Activated T-helper 1 cell treated with Interleukin-2 at 50 U/mL for 16 hours (primary cell): ENCODE data around the gene MAPK11.

Experiments
- DNase-seq: peaks from one replicate; pipeline ENCODE4 v3.0.0-alpha.2; 2020; ENCODE audit warnings: low read depth

The MAPK11 gene

DNA sequence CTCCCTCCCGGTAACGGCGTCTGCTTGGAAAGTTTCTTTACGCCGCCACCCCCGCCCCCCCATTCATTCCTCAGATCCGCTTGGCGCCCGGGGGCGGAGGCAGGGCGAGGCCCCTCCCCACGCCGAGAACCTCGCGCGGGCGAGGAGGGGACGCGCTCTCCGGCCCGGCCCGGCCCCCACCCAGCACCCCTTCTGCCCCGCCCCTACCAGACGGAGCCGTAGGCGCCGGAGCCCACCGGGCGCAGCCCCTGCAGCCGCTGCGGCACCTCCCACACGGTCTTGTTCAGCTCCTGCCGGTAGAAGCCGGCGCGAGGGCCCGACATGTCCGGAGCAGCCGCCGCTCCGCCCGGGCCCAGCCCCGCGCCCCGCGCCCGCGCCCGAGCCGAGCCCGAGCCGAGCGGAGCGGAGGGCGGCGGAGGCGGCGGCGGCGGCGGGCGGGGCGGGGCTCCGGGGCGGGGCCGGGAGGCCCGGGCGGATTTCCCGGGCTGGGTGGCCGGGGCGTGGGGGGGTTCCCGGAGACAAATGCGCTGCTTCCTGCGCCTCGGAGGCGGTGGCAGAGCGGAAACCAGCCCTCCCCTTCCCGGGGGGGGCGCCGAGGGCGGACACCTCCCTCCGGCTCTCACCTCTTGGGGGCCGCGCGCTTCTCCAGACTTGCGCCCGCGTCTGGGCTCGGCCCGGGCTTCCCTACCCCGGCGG, at the start of gene MAPK11:
Gene MAPK11 (minus strand): TSS at position 411 of the 696 bp plus-strand sequence. CDS start 88 bp downstream, at position 323.
- peak; percentile 67 for DNase-seq

DNA sequence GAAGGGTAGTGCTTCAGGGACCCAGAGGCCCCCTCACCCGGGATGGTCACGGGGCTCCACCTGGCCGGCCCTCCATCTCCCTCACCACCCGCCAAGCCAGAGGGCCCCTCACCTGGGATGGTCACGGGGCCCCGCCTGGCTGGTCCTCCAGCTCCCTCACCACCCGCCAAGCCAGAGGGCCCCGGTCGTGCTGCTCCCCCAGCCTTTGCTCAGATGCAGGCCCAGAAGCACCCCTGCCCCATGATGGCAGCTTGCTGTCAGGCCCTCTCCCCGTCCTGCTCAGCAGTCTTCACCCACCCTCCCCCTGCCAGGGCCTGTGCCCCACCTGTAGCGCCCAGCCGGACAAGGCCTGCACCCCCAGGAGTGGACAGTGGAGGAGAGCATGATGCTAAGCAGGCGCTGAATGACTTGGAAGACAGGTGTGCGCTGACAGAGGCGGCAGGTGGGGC, 49.3 kb upstream of the MAPK11 start:
- DNase-seq: no peak

DNA sequence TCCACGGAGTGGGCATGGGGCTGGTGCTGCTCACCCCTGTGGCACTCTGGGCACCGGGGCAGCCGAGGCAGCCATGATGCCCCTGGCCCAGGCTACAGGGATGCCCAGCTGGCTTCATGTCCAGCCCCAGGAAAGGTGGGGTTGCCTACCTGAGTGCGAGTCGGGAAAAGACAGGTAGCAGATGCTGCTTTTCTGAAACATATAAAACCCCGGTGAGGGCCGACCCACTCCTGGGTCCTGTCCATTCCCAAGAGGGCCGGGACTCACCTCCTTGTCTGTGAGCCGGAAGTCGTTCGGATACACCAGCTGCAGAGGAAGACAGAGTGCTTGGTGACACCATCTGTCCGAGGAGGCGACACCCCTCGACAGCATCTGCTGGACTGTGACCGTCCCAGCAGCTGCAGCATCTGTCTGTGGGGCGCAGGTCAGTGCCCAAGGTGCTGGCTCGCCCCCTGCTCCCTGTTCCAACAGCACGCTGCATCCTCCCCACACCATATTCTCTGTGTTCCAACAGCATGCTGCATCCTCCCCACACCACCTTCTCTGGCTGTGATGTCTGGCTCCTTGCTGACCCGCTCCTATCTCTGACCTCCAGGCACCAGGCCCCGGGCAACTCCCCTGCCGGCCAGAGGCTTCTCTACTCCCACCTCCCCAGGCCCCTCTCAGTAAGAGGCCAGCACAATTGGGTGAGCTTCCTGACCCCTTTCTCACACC, 48.7 kb upstream of the MAPK11 start:
- DNase-seq: no peak

DNA sequence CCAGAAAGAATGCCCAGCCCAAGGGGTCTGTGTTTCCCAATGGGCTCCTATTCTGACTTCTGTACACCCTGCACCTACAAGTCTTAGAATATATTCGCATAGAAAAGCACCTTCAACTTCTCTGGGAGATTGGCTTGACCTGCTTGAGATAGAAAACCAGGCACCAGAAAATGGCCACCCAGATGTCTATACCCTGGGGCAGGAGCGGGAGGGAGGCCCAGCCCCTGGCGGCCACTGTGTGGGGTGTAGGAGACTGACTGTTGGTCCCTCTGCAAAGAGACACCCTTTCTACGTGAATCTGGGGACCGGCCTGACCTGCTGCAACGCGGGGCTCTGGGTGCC, 48.1 kb upstream of the MAPK11 start:
- DNase-seq: no peak

DNA sequence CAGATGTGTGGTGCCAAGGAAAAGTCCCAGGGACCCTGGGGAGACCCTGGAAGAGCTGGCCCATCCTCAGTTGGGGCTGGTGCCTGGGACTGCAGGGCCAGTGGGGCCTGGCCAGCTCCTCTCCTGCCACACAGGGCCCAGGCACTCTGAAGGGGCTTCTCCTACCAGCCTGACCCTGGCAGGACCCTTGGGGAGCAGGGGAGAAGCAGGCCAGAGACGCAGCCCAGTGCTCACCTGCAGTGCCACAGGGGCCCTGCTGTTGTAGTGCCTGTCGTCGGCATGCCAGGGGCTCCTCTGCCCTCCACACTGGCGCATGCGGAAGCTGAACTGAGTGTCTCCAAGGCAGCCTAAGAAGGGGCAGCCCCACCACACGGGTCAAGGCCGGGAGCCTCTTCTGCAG, 47.5 kb upstream of the MAPK11 start:
- no peak for DNase-seq

DNA sequence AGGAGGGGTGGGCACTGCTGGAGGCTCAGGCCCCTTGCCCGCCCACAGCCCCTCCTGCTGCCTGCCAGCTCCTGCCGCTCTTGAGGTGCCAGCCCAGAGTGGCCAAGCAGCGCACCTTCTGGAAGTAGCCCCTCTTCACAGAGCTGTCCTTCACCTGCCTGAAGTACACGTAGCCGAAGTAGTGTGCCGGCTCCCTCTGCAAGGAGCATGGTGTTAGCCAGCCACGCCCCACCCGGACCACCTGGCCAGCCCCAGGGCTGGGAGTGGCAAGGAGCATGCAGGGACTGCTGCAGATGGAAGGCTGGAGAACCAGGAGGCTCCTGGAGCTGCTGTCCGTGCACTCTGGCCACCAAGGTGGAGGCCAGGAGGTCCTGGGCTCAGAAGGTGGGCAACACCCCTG, 47.0 kb upstream of the MAPK11 start:
- no peak for DNase-seq

DNA sequence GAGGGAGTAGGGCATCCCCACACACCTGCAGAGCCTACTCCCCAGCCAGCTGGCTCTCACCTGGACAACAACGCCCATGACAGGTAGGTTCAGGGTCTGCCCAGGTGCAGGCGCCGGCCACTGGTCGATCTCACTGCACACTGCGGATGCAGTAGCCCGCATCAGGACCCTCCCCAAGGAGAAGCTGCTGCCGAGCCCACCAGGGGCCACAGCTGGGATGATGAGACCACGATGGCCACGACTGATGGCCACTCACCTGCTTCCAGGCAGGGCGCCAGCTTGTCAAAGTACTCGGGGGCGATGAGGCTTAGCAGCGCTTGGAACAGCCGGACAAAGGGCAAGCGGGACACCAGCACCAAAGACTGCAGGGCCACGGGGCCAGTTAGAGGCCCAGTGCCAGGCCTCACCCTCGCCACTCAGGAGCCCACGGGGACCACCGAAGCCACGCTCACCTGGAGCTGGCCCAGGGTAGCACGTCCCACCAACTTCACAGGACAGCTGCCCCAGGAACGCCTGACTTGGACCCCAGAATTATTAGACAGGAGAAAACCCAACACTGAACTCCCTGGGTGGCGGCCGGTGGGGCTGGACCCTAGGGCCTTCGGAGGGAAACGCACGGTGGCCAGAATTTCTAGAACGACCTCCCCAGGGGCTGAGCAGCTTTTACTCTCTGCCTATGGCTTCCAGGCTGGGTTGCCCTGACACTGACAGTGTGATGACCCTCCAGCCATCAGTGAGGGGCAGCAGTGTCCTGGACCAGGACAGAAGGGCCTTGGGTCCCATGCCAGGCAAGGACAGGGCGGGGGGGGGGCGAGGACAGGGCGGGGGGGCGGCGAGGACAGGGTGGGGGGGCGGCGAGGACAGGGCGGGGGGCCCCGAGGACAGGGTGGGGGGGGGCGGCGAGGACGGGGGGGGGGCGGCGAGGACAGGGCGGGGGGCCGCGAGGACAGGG, 46.2 kb upstream of the MAPK11 start:
- DNase-seq: no peak

DNA sequence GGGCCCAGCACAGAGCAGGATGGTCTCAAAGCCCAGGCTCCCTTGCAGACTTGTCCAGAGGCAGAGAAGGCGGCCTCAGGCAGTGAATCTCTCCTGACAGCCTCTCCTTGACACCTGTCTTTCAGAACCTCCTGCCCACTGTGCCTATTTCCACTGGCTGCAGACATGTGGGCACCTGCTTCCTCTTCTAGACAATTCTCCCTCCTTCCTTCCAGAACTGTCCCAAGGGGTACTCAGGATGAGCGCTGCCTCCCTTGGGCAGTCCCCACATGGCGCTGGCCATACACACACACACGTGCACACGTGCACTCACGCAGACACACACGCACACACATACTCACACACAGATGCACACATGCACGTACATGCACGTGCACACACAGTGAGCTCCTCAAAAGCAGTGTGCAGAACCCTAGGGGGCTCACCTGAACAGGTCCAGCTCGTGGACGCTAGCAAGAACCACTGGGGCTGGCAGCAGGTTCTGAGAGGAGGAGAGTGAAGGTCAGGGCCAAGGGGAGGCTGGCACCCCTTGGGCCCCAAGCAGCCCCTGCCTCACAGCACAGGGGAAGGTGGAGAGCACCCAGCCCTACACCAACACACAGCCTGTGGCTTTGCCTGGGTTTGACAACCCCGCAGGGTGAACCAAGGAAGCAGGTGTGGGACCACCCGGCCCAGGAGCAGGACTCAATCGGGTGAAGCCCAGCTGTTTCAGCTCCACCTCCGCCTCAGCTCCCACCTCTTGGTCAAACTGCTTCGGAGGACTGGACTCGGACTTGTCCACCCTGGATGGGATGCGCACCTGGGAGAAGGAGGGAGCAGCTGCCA, 45.3 kb upstream of the MAPK11 start:
- no peak for DNase-seq

DNA sequence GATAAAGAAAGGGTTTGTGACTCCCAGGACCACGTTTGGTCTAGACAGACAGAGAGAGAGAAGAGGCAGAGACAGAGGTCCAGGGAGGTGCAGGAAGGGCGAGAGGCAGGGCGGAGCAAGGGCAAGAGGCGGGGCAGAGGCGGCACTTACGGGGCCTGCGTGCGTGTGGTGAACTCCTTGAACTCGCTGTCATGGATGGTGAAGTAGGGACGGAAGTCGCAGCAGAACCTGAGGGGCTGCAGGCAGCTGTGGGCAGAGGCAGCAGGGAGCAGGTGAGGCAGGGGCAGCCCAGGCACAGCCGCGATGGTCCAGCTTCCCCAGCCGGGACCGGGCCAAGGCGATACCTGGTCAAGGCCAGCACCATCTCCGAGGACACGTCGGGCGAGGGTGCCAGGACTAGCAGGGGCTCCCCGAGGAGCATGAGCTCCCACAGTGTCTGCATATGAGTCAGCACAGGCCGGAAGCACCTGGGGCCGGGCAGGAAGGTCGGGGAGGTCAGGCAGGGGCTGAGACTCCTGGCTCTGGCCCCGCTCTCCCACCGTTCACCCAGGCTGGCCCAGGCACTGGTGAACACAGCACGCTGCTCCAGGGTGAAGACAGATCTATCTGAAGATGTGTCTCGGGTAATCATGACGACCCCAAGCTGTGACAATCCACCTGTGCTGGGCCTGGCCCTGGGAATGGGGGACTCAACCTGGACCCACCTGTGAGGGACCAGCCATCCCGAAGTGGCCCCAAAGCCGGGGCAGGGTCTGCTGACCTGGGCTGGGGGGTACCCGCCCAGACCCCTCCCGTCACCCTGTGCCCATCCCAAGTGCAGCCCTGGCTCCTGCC, 44.5 kb upstream of the MAPK11 start:
- peak; percentile 57 for DNase-seq

DNA sequence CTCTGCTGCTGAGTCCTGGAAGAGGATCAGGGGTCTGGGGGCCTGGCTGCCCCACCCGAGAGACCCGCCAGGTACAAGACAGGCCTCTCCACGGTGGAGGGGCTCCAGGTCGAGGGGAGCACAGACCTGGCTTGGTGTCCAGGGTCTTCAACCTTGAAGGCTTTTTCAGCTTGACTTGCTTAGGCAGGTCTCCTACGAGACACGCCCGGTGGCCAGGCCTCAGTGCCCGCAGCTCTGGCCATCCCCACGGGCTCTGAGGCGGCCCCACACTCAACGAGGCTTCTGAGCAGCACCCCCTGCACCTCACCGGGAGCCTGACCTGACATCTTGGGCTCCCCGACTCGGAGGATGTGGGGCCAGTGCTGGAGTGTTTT, 43.9 kb upstream of the MAPK11 start:
- DNase-seq: no peak

DNA sequence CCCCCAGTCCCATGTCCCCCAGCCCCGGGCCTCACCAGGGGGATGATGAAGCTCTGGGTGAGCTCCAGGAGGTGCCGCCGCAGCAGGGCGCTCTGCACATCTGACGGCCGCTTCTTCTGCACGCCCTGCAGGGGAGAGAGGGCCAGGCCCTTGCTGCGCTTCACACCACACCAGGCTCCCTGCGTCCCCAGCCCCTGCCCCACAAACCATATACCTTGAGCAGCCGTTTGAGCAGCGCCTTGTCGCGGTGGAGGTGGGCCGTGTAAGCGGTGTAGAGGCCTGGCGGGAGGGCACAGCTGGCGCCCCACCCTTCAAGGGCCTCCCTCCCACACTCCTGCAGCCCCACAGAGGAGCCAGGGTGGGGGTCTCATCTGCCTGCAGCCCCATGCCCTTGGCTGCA, 43.4 kb upstream of the MAPK11 start:
- DNase-seq: no peak

DNA sequence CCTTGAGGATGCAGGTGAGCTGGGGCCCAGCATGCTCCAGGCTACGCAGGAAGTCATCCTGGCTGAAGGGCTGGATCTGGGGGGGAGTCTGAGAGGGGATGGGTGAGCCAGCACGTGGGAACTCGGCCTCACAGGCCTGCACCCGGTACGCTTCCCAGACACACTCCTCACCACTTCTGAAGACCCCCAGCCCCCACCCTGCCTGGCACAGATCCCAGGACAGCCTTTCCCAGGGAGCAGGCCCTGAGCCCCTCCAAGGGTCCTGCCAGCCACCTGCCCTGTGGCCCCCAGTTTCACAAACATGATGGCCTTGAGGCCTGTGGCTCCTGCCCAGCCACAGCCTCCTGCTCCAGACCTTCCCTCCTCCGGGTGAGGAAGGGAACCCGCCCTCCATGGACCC, 42.8 kb upstream of the MAPK11 start:
- DNase-seq: no peak

DNA sequence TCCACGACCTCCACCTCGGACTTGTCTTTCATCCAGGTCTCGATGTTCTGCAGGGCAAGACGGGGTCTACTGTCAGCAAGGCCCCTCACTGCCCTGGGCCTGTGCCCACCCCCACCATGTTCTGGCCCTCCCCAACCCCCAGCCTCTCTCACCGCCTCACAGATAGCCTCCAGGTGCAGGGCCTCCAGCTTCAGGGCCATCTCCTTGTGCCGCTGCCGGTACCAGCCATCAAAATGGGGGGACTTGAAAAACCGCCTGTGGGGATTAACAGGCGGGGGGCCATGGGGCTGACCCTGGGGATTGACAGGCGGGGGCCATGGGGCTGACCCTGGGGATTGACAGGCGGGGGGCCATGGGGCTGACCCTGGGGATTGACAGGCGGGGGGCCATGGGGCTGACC, 42.2 kb upstream of the MAPK11 start:
- DNase-seq: no peak

DNA sequence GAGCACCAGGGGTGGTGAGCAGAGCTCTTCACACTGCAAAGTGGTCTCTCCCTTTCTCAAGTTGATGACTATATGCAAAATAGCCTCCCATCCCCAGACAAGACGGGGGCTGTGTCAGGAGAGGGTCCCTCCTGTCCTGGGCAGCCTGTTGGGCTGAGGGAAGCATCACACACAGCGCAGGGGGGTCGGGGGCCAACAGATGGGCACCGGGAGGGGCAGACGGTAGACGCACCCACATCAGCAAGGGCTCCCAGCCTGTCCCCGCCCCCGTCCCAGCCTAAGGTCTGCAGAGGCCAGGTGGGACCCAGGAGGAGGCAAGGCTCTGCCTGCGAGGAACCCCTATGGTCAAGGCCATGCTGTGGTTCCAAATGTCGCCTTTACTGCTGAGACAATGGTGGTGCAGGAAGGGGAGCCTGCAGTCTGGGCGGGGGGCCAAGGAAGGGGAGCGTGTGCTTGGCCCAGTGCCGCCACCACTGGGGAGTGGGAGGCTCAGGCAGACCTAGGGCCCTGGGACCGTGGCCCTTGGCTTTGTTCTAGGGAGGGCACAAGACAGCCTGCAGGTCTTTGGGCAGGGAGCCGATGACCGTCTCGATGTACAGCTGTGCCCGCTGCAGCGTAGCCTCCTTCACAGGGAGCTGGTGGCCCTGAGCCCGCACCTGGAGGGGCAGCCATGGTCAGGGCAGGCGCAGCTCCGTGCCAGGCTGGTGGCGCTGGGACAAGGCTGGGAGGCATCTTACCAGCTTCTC, 41.6 kb upstream of the MAPK11 start:
- DNase-seq: no peak

DNA sequence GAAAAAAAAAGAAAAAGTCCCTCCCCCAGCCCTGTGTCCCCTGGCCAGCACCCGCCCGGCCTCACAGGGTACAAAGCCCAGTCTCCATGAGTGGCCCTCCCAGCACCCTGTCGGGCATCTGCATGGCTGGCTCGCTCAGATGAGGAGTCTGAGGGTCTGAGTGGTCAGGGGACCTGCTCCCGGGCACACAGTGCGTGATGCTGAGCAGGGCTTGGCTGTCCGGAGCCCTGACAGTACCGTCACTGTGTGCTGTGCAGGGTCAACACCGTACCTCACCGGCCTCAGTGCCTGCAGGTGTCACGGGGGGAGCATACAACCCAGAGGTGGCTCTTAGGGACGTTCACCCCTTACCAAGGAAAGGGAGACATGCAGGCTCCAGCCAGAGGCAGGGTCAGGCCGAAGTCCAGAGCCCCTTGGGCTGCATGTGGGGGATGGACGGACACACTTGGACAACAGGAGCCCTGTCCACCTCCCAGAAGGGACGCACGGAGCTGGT, 40.8 kb upstream of the MAPK11 start:
- DNase-seq: no peak

DNA sequence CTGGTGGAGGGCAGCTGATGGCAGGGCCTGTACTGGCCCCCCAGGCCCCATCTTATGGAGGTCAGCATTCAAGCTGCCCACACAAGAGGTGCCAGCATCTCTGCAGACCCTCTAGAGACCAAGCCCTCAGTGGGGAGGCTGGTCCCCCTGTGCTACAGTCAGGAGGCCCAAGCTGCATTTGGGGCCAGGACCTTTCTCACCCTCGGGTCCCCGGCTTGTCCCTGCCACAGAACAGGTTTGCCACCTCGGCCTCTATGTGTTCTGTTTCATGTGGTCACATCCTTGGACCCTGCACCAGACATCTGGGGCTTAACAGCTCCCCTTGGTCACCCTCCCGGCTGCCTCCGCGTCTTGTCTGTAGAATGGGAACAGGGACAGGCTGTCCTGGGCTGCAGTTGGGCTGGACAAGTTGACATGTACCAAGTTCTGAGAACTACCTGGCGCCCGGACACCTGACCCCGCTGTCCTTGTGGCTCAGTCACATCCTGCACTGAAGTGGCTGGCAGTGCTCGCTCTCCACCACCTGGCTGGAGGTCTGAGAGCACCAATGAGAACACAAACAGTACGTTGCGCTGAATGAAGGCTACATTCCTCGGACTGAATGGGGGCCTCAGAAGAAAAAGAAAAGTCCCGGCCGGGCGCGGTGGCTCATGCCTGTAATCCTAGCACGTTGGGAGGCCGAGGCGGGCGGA, 40.0 kb upstream of the MAPK11 start:
- DNase-seq: no peak

DNA sequence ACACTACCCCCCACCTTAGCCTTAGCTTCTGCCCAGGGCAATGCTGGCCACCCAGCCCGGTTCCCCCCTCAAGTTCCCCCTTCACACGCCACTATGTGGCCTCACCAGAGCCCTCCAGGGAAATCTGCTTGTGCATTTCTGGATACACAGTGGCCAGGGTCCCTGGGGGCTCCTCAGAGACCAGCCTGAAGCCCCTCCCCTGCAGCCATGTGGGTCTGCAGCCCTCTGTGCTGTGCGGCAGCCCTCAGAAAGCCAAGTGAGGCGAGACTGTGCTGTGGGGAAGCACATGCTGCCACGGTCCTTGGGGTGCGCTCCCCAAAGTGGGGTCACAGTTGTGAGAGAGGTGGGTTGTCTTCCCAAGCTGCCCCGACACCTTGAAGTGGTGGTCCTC, 39.4 kb upstream of the MAPK11 start:
- no peak for DNase-seq

DNA sequence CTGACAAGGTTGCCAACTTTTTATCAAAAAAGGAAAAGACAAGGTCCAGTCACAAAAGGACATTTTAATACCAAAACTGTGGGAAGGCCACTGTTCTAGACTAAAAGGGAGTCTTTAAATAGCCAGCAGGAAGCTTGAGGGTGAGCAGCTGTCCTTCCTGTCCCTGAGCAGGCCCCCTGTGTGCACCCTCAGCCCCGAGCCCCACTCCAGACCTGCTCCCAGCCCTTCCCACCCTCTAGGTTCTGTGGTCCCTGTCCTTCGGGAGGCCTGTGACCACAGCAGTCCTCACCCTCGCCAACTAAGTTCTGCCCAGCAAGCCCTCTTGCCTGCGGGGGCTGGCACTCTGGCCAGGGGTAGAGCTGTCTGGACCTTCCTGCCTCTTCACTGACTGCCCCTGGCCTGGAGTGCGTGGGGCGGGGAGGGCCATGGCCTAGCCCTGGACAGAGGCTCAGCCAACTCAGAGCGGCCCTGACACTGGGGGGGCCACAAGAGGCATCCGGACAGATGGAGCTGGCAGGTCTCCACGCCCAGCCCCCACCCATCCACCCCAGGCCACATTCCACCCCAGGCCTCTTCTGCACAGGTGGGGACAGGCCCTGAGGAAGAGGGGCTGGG, 38.9 kb upstream of the MAPK11 start:
- DNase-seq: no peak

DNA sequence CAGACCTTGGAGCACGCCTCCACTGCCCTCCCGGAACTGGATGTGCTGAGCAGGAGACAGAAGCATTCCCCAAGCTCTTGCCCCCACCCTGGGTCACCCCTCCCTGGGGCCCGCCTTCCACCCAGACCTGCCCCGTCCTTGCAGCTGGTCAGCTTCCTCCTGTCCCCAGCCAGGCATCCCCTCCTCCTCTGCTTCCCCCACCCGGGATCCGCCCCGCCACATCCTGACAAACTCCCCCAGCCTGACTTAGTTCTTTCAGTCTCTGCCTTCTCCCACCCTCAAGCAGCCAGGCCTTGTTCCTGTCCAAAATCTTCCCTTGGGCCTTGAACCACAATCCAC, 38.4 kb upstream of the MAPK11 start:
- DNase-seq: no peak
